SK-N-SH treated with all-trans-retinoic acid at 6 μM for 48 hours (cell line): ENCODE measurements around the gene HOXC9.

Experiments
- ATAC-seq: fragments of 200-7000 bp; cut with Tn5 transposase; 3 replicates; pipeline ENCODE4 v1.9.1; 2020; ENCODE audit warnings: mild to moderate bottlenecking, moderate library complexity
- BACH2 ChIP-seq: fragments of 250-450 bp; sonication (Bioruptor Pico); IDR thresholded peaks from 2 replicates; pipeline ENCODE4 v1.9.0; 2021; ENCODE audit warnings: mild to moderate bottlenecking, borderline replicate concordance
- CREB5 ChIP-seq: fragments of 250-450 bp; sonication (Bioruptor Pico); IDR thresholded peaks from 2 replicates; pipeline ENCODE4 v1.5.1; 2020; ENCODE audit warnings: low read depth, mild to moderate bottlenecking, moderate library complexity
- CSDC2 ChIP-seq: fragments of 250-450 bp; sonication (Bioruptor Pico); IDR thresholded peaks from 2 replicates; pipeline ENCODE4 v1.5.0; 2020; ENCODE audit warnings: mild to moderate bottlenecking, moderate library complexity
- ESRRG ChIP-seq: fragments of 250-450 bp; sonication (Bioruptor Pico); IDR thresholded peaks from 2 replicates; pipeline ENCODE4 v1.6.1; 2021; ENCODE audit warnings: mild to moderate bottlenecking
- GLIS3 ChIP-seq: fragments of 250-450 bp; sonication (Bioruptor Pico); IDR thresholded peaks from 2 replicates; pipeline ENCODE4 v1.5.0; 2020; ENCODE audit warnings: mild to moderate bottlenecking, moderate library complexity
- ISL1 ChIP-seq: fragments of 250-450 bp; sonication (Bioruptor Pico); IDR thresholded peaks from 2 replicates; pipeline ENCODE4 v2.1.2; 2022; ENCODE audit warnings: mild to moderate bottlenecking, moderate library complexity
- OSR1 ChIP-seq: fragments of 250-450 bp; sonication (Bioruptor Pico); IDR thresholded peaks from 2 replicates; pipeline ENCODE4 v1.8.0; 2022; ENCODE audit warnings: moderate library complexity, mild to moderate bottlenecking, inconsistent platforms
- PPARA ChIP-seq: fragments of 250-450 bp; sonication (Bioruptor Pico); IDR thresholded peaks from 2 replicates; pipeline ENCODE4 v1.5.0; 2020; ENCODE audit warnings: mild to moderate bottlenecking, borderline replicate concordance
- RARB ChIP-seq: fragments of 250-450 bp; sonication (Bioruptor Pico); IDR thresholded peaks from 2 replicates; pipeline ENCODE4 v1.8.0; 2021; ENCODE audit warnings: mild to moderate bottlenecking, moderate library complexity
- SNAI2 ChIP-seq: fragments of 250-450 bp; sonication (Bioruptor Pico); IDR thresholded peaks from 2 replicates; pipeline ENCODE4 v1.5.0; 2020; ENCODE audit warnings: mild to moderate bottlenecking, moderate library complexity
- TCF4 ChIP-seq: fragments of 250-450 bp; sonication (Bioruptor Pico); IDR thresholded peaks from 2 replicates; pipeline ENCODE4 v1.8.0; 2021; ENCODE audit warnings: mild to moderate bottlenecking, moderate library complexity, borderline replicate concordance
- TOX ChIP-seq: fragments of 250-450 bp; sonication (Bioruptor Pico); IDR thresholded peaks from 2 replicates; pipeline ENCODE4 v1.8.0; 2021; ENCODE audit warnings: mild to moderate bottlenecking, moderate library complexity, borderline replicate concordance
- ZFP3 ChIP-seq: fragments of 250-450 bp; sonication (Bioruptor Pico); IDR thresholded peaks from 2 replicates; pipeline ENCODE4 v1.5.0; 2020; ENCODE audit warnings: mild to moderate bottlenecking, moderate library complexity
- ZFP30 ChIP-seq: fragments of 450-650 bp; formaldehyde crosslinking; IDR thresholded peaks from 2 replicates; pipeline ENCODE4 v1.5.0; 2022; ENCODE audit warnings: mild to moderate bottlenecking, moderate library complexity
- ZNF565 ChIP-seq: fragments of 450-650 bp; formaldehyde crosslinking; conservative IDR thresholded peaks from 2 replicates; pipeline ENCODE4 v1.5.0; 2020; ENCODE audit warnings: low read depth, mild to moderate bottlenecking, moderate library complexity
- ZNF70 ChIP-seq: fragments of 450-650 bp; formaldehyde crosslinking; IDR thresholded peaks from 2 replicates; pipeline ENCODE4 v1.5.0; 2020; ENCODE audit warnings: mild to moderate bottlenecking, moderate library complexity
- ZNF8 ChIP-seq: fragments of 450-650 bp; formaldehyde crosslinking; IDR thresholded peaks from 2 replicates; pipeline ENCODE4 v1.5.0; 2020; ENCODE audit warnings: mild to moderate bottlenecking, moderate library complexity
- TF ChIP-seq, protein P1 (sequence below): fragments of 250-450 bp; sonication (Bioruptor Pico); IDR thresholded peaks from 2 replicates; pipeline ENCODE4 v1.5.0; 2020; ENCODE audit warnings: mild to moderate bottlenecking, moderate library complexity
- TF ChIP-seq, protein P2 (sequence below): fragments of 250-450 bp; sonication (Bioruptor Pico); IDR thresholded peaks from 2 replicates; pipeline ENCODE4 v1.5.1; 2021; ENCODE audit warnings: mild to moderate bottlenecking, moderate library complexity
- TF ChIP-seq, protein P3 (sequence below): fragments of 250-450 bp; sonication (Bioruptor Pico); IDR thresholded peaks from 2 replicates; pipeline ENCODE4 v1.8.0; 2021; ENCODE audit warnings: low read depth, mild to moderate bottlenecking, moderate library complexity, borderline replicate concordance
- TF ChIP-seq, protein P4 (sequence below): fragments of 250-450 bp; sonication (Bioruptor Pico); IDR thresholded peaks from 2 replicates; pipeline ENCODE4 v1.8.0; 2020; ENCODE audit warnings: mild to moderate bottlenecking, moderate library complexity, borderline replicate concordance

The HOXC9 gene

GRCh38 chr12:53988541-53989226, 11.3 kb upstream of the HOXC9 start:
- ATAC-seq, result peak; percentile 2; the same call in 2 of the 3 replicates
- TF ChIP-seq TCF4 (CRISPR knock-in tag) (no peak), ZFP30 (CRISPR knock-in tag) (no peak), RARB (no peak), ZNF565 (CRISPR knock-in tag) (no peak)

GRCh38 chr12:53989227-53990113, 10.5 kb upstream of the HOXC9 start:
- TF ChIP-seq TOX (CRISPR knock-in tag), result no peak
- TF ChIP-seq ESRRG, result no peak
- no peak for TF ChIP-seq ISL1 (CRISPR knock-in tag)
- no peak for TF ChIP-seq CSDC2 (CRISPR knock-in tag)
- TF ChIP-seq, protein P1, sequence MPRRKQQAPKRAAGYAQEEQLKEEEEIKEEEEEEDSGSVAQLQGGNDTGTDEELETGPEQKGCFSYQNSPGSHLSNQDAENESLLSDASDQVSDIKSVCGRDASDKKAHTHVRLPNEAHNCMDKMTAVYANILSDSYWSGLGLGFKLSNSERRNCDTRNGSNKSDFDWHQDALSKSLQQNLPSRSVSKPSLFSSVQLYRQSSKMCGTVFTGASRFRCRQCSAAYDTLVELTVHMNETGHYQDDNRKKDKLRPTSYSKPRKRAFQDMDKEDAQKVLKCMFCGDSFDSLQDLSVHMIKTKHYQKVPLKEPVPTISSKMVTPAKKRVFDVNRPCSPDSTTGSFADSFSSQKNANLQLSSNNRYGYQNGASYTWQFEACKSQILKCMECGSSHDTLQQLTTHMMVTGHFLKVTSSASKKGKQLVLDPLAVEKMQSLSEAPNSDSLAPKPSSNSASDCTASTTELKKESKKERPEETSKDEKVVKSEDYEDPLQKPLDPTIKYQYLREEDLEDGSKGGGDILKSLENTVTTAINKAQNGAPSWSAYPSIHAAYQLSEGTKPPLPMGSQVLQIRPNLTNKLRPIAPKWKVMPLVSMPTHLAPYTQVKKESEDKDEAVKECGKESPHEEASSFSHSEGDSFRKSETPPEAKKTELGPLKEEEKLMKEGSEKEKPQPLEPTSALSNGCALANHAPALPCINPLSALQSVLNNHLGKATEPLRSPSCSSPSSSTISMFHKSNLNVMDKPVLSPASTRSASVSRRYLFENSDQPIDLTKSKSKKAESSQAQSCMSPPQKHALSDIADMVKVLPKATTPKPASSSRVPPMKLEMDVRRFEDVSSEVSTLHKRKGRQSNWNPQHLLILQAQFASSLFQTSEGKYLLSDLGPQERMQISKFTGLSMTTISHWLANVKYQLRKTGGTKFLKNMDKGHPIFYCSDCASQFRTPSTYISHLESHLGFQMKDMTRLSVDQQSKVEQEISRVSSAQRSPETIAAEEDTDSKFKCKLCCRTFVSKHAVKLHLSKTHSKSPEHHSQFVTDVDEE (CRISPR knock-in tag), result no peak
- TF ChIP-seq, protein P2, sequence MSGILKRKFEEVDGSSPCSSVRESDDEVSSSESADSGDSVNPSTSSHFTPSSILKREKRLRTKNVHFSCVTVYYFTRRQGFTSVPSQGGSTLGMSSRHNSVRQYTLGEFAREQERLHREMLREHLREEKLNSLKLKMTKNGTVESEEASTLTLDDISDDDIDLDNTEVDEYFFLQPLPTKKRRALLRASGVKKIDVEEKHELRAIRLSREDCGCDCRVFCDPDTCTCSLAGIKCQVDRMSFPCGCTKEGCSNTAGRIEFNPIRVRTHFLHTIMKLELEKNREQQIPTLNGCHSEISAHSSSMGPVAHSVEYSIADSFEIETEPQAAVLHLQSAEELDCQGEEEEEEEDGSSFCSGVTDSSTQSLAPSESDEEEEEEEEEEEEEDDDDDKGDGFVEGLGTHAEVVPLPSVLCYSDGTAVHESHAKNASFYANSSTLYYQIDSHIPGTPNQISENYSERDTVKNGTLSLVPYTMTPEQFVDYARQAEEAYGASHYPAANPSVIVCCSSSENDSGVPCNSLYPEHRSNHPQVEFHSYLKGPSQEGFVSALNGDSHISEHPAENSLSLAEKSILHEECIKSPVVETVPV, result no peak
- TF ChIP-seq BACH2 (CRISPR knock-in tag), result no peak
- TF ChIP-seq, protein P3, sequence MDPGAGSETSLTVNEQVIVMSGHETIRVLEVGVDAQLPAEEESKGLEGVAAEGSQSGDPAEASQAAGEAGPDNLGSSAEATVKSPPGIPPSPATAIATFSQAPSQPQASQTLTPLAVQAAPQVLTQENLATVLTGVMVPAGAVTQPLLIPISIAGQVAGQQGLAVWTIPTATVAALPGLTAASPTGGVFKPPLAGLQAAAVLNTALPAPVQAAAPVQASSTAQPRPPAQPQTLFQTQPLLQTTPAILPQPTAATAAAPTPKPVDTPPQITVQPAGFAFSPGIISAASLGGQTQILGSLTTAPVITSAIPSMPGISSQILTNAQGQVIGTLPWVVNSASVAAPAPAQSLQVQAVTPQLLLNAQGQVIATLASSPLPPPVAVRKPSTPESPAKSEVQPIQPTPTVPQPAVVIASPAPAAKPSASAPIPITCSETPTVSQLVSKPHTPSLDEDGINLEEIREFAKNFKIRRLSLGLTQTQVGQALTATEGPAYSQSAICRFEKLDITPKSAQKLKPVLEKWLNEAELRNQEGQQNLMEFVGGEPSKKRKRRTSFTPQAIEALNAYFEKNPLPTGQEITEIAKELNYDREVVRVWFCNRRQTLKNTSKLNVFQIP (CRISPR knock-in tag), result no peak
- no peak for TF ChIP-seq OSR1 (CRISPR knock-in tag)
- TF ChIP-seq GLIS3 (CRISPR knock-in tag), result no peak
- TF ChIP-seq, protein P4, sequence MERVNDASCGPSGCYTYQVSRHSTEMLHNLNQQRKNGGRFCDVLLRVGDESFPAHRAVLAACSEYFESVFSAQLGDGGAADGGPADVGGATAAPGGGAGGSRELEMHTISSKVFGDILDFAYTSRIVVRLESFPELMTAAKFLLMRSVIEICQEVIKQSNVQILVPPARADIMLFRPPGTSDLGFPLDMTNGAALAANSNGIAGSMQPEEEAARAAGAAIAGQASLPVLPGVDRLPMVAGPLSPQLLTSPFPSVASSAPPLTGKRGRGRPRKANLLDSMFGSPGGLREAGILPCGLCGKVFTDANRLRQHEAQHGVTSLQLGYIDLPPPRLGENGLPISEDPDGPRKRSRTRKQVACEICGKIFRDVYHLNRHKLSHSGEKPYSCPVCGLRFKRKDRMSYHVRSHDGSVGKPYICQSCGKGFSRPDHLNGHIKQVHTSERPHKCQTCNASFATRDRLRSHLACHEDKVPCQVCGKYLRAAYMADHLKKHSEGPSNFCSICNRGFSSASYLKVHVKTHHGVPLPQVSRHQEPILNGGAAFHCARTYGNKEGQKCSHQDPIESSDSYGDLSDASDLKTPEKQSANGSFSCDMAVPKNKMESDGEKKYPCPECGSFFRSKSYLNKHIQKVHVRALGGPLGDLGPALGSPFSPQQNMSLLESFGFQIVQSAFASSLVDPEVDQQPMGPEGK (CRISPR knock-in tag), result no peak
- no peak for TF ChIP-seq CREB5
- no peak for TF ChIP-seq ZFP3 (CRISPR knock-in tag)
- TF ChIP-seq ZNF8 (CRISPR knock-in tag), result no peak
- TF ChIP-seq, all 23 proteins: peak for 0
- peak; percentile 48 for ATAC-seq

DNA sequence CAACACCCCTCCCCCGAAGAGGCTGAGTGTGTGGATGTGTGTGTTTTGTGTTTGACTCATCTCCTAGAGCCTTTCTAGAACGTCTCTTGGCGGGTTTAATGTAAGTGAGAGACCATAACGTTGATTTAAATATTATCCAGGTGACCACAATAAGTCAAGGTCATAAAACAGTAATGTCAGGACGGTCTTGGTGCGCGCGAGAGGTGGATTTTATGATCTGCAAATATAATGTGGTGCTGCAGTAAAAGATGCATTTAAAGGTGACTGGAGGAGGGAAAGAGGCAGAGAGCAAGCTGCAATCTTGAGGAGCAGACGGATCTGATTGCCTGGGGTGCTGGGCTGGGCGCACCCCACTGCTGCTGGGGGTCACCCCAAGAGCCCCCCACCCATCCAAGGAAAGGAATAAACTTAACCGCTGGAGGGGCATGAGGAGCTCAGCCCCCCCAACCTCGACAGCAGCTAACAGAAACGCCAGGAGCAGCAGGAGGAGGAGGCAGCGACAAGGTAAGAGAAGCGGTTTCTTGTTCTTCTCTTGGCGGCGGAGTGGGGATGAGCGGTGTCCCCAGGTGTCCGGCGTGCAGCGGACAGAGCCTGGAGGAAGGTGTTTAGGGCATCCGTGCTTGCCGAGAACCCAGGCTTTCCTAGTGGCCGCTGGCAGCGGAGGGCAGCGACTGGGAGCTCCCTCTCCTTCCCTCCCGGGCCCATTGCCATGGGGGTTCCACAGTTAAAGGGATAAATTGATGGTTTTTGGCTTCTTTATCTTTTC, 9.5 kb upstream of the HOXC9 start:
- TF ChIP-seq ZNF8 (CRISPR knock-in tag), result no peak
- TF ChIP-seq ZNF70 (CRISPR knock-in tag), result no peak
- TF ChIP-seq, protein P3 (CRISPR knock-in tag), result no peak
- TF ChIP-seq ZFP30 (CRISPR knock-in tag), result no peak
- TF ChIP-seq ESRRG, result no peak
- TF ChIP-seq OSR1 (CRISPR knock-in tag), result no peak
- TF ChIP-seq ZFP3 (CRISPR knock-in tag), result no peak
- TF ChIP-seq SNAI2 (CRISPR knock-in tag), result no peak
- no peak for TF ChIP-seq ISL1 (CRISPR knock-in tag)
- no peak for TF ChIP-seq PPARA (CRISPR knock-in tag)
- ATAC-seq, result no peak; the same call in 2 of the 3 replicates
